IPS-18a (cell line): Measurements from ENCODE around the gene GPATCH2.
"Not testable (repeated sequence)": the region's sequence is repeated elsewhere in the genome, so short reads cannot be mapped to it uniquely, and the experiment has no call there.

Source experiments
- H3K27ac ChIP-seq: one replicate; pipeline ENCODE4 v1.5.1; 2013; ENCODE audit warnings: low read length
- H3K27me3 ChIP-seq: one replicate; pipeline ENCODE4 v1.6.1; 2013; ENCODE audit warnings: mild to moderate bottlenecking, low read length; ENCODE audit not compliant: control insufficient read depth, insufficient read depth
- H3K36me3 ChIP-seq: one replicate; pipeline ENCODE4 v1.6.1; 2013; ENCODE audit warnings: low read depth, low read length; ENCODE audit not compliant: control insufficient read depth
- H3K4me1 ChIP-seq: one replicate; pipeline ENCODE4 v1.6.1; 2013; ENCODE audit warnings: low read depth, low read length; ENCODE audit not compliant: control insufficient read depth
- H3K4me3 ChIP-seq: one replicate; pipeline ENCODE4 v1.5.1; 2013; ENCODE audit warnings: low read length
- H3K9ac ChIP-seq: one replicate; pipeline ENCODE4 v1.6.1; 2013; ENCODE audit warnings: mild to moderate bottlenecking, low read length, moderate library complexity
- H3K9me3 ChIP-seq: one replicate; pipeline ENCODE4 v1.6.1; 2013; ENCODE audit warnings: low read depth, low read length; ENCODE audit not compliant: control insufficient read depth

The GPATCH2 gene

DNA sequence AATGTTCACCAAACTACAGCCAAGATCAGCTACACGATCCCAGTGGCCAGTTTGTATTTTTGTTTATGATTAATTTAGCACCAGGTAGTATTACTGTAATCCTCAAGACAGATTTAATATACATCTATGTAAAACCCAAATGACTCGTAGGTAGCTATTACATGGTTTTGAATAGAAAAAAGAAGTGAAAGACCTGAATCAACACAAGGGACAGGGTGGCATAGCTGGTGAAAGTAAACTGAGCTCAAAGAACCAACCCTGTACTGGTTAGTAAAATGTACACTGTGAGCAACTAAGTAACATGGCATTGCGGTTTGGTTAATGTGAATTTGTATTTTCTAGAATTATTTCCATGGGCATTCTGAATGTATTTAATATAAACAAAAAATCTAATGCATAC, 8.8 kb downstream of the GPATCH2 start:
- no peaks in the 10 kb centered on the region for H3K27me3 ChIP-seq
- H3K4me1 ChIP-seq, result peaks cover 13% of the 10 kb centered on the region
- H3K36me3 ChIP-seq, result peaks cover 7% of the 10 kb centered on the region
- no peaks in the 10 kb centered on the region for H3K9me3 ChIP-seq
- H3K9ac ChIP-seq, result no peak overlapping the region
- H3K27ac ChIP-seq, result no peak overlapping the region
- no peak overlapping the region for H3K4me3 ChIP-seq

DNA sequence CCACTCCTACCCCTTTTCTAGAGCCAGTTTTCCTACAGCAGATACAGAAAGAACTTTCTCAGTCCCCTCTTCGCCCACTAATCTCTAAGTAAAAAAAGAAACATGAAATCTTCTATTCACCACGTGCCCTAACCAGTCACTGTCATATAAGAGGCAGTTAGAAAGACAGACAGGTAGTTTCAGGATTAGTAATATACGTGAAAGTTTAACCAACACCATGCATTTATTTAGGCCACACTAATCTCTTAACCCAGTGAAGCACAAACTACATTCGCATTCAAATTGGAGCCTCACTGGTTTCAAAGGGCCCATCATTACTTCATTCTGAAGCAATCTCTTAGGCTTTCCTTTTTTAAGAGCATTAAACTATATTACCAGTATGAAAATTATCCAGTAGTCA, 10.1 kb downstream of the GPATCH2 start:
- H3K27me3 ChIP-seq, result no peaks in the 10 kb centered on the region
- H3K27ac ChIP-seq, result no peak overlapping the region
- peaks cover 7% of the 10 kb centered on the region for H3K36me3 ChIP-seq
- H3K4me3 ChIP-seq, result no peak overlapping the region
- no peaks in the 10 kb centered on the region for H3K9me3 ChIP-seq
- no peak overlapping the region for H3K9ac ChIP-seq
- H3K4me1 ChIP-seq, result peaks cover 13% of the 10 kb centered on the region

DNA sequence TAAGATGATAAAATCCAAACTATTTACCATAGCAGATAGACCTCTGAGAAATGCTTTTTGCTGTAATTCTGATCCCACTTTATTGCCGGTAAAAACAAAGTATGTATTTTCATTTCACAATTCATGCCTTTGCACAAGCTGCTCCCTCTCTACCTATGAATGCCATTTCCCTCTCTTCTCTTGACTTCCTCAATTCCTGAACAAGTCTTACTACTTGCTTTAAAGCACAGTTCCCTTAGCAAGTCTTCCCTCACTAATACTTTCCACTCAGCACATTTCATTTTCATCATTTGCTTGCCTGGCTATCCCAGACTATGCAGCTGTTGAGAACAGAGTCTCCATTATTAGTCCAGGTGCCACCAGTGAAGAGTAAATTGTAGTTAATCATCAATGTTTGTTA, 13.8 kb downstream of the GPATCH2 start:
- Histone ChIP-seq H3K4me3 (no peak overlapping the region), H3K9me3 (no peaks in the 10 kb centered on the region), H3K27ac (no peak overlapping the region), H3K9ac (no peak overlapping the region), H3K4me1 (peaks cover 13% of the 10 kb centered on the region), H3K36me3 (peaks cover 7% of the 10 kb centered on the region), H3K27me3 (no peaks in the 10 kb centered on the region)

DNA sequence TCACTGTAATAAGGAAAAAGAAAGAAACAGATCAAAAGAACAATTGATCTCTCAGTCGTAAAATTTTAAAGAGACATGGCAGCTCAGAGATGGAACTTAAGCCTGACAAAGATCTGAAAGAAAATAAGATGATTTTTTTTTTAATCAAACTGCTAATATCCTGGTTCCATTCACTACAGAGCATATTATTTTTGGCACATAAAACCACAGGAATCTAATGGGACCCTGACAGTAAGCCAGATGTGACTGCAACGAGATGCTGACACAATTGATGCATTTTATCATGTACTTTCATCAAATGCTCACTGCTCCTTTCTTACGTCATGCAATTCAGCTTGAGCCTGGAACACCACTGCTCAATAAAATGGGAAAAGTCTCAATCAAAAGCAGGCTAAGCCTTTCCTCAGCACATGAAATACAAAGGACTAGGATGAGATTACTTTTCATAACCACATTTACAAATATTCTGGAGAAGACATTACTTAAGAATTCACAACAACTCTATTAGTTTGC, 16.6 kb downstream of the GPATCH2 start:
- H3K9me3 ChIP-seq, result no peaks in the 10 kb centered on the region
- no peak overlapping the region for H3K27ac ChIP-seq
- no peak overlapping the region for H3K9ac ChIP-seq
- H3K4me3 ChIP-seq, result no peak overlapping the region
- H3K36me3 ChIP-seq, result peaks cover 13% of the 10 kb centered on the region
- no peaks in the 10 kb centered on the region for H3K4me1 ChIP-seq
- no peaks in the 10 kb centered on the region for H3K27me3 ChIP-seq

DNA sequence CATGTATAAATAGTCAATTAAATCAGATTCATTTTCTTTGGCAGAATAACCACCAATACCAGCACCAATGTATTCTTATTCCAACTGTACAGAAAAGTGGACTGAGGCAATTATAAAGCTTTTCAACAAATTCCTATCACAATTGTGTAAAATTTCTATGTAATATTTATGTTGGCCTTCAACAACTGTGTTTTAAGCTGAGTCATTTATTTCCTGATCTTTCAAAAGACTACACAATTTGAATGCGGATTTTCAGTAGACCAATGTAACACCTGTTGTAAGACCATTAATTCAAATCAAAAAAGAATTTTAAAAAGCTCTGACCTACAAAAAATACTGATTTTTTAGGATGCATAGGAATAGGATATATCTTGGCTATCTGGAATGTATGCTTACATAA, 25.5 kb downstream of the GPATCH2 start:
- H3K4me1 ChIP-seq, result no peaks in the 10 kb centered on the region
- H3K27me3 ChIP-seq, result no peaks in the 10 kb centered on the region
- peaks cover 12% of the 10 kb centered on the region for H3K36me3 ChIP-seq
- H3K4me3 ChIP-seq, result no peak overlapping the region
- no peak overlapping the region for H3K9ac ChIP-seq
- H3K9me3 ChIP-seq, result no peaks in the 10 kb centered on the region
- no peak overlapping the region for H3K27ac ChIP-seq

DNA sequence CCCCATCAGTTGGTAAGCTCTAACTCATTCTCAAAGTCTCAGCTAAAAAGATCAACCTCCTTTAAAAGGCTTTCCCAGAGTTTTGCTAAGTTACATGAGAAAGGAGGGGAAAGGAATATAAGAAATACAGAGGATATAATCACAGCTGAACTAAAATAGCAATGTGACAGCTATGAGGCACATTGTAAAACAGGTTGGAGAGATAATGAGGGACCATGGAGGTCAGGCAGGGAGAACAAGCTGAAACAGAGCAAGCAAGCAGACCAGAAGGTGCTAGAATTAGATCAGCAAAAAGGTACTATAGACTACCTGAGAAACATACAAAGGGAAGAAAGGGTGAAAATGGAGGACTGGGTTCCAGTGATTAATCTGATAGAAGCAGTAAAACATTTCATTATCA, 28.5 kb downstream of the GPATCH2 start:
- Histone ChIP-seq H3K9ac (no peak overlapping the region), H3K27ac (no peak overlapping the region), H3K27me3 (no peaks in the 10 kb centered on the region), H3K36me3 (peaks cover 2% of the 10 kb centered on the region), H3K9me3 (no peaks in the 10 kb centered on the region), H3K4me3 (no peak overlapping the region), H3K4me1 (no peaks in the 10 kb centered on the region)

DNA sequence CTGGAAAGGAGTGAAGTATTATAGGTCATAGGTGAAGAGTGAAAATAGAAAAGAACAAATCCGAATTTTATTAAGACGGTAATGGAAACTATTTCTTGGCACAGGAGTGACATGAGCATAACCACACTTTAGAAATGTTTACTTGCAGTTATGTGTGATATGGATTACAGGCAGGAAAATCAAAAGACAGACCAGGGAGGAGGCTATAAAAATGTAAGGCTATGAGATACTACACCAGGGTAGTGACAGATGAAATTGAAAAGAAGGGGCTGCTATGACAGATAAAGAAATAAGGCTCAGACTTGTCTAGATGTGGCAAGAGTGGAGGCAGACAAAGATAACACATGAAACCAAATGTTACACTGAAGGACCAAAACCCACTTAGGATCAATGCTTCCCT, 31.7 kb downstream of the GPATCH2 start:
- no peaks in the 10 kb centered on the region for H3K4me1 ChIP-seq
- H3K9me3 ChIP-seq, result no peaks in the 10 kb centered on the region
- no peak overlapping the region for H3K9ac ChIP-seq

DNA sequence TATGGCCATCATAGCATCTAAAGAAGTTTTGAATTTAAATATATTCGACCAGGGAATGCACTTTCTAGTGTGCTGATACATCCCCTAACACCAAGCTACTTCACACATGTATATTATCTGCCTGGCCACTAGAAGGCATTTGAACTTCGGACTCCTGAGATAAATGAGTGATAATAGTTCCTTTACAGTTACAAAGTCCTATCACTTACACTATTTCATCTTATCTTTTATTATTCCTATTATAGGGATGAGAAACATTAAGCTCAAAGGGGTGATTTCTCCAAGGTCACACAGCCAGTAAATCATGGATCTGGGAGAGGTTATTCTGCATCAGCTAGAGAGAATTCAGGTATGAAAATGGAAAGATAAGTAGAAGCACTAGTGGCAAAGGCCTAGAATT, 40.3 kb downstream of the GPATCH2 start:
- Histone ChIP-seq H3K27me3 (no peaks in the 10 kb centered on the region), H3K4me1 (no peaks in the 10 kb centered on the region), H3K9ac (no peak overlapping the region), H3K27ac (no peak overlapping the region), H3K4me3 (no peak overlapping the region), H3K9me3 (no peaks in the 10 kb centered on the region), H3K36me3 (no peaks in the 10 kb centered on the region)

More for the DNA sequence above, 31.7 kb downstream of the GPATCH2 start:
- Histone ChIP-seq H3K4me3 (no peak overlapping the region), H3K27ac (no peak overlapping the region), H3K36me3 (no peaks in the 10 kb centered on the region), H3K27me3 (no peaks in the 10 kb centered on the region)

DNA sequence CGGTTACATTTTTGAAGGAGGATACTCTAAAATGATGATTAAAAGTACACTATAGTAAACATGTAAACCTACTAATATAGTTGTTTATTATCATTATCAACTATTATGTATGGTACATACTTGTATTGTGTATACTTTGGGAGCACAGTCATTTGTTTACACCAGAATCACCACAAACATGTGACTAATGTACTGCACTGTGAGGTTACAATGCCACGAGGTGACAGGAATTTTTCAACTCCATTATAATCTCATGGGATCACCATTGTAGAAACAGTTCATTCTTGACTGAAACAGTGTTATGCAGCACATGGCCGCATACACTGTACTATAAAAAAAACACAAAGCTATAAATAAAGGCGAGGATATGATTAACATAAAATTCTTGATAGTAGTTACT, 44.3 kb downstream of the GPATCH2 start:
- Histone ChIP-seq H3K9me3 (no peaks in the 10 kb centered on the region), H3K4me3 (no peak overlapping the region), H3K9ac (no peak overlapping the region), H3K36me3 (no peaks in the 10 kb centered on the region), H3K27me3 (no peaks in the 10 kb centered on the region), H3K4me1 (no peaks in the 10 kb centered on the region), H3K27ac (no peak overlapping the region)

DNA sequence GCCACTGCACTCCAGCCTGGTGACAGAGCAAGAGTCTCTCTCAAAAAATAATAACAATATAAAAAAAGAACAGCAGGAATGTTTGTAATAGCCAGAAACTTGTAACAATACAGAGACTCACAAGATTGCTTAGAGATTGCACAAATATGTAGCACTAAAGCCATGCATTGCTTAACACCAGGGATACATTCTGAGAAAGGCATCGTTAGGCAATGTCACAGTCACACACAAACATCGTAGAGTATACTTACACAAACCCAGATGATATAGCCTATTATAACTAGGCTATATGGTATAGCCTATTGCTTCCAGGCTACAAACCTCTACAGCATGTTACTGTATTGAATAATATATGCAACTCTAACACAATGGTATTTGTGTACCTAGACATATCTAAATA, 45.3 kb downstream of the GPATCH2 start:
- Histone ChIP-seq H3K36me3 (no peaks in the 10 kb centered on the region), H3K4me3 (no peak overlapping the region), H3K9ac (no peak overlapping the region), H3K27me3 (no peaks in the 10 kb centered on the region), H3K27ac (no peak overlapping the region), H3K4me1 (no peaks in the 10 kb centered on the region), H3K9me3 (no peaks in the 10 kb centered on the region)

DNA sequence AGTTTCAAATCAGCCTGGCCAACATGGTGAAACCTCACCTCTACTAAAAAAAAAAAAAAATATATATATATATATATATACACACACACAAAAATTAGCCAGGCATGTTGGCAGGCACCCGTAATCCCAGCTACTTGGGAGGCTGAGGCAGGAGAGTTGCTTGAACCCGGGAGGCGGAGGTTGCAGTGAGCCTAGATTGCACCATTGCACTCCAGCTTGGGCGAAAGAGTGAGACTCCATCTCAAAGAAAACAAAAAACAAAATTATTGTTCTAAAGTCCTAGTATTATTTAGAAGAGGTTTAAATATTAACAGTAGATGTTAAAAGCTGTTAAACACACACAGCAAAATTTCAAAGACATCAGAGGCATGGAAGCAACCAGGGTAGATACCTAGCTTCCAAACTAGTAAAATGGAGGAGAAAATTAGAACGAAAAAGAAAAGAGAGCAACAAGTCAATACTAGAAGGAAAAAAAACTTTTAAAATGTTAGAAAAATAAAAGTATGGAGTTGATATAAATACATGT, 46.5 kb downstream of the GPATCH2 start:
- H3K4me1 ChIP-seq, H3K36me3 ChIP-seq, H3K9me3 ChIP-seq, H3K27me3 ChIP-seq, H3K27ac ChIP-seq, H3K4me3 ChIP-seq, H3K9ac ChIP-seq: not testable (repeated sequence)

DNA sequence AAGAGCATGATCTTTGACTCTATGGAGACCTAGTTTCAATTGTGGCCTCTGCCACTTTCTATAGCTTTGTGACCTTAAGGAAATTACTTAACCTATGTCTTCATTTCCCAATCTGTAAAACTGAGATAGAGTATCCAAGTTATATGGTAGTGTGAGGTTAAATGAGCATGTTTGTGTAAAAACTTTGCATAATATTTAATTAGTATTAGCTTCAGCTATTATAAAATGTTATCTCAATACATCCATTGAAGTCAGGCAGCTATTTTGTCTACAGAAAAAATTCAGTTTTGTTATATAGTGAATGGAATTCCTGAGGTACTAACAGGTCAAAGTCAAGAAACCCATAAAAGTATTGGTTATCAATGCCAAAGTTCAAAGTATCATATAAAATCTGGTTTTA, 53.6 kb downstream of the GPATCH2 start:
- H3K9ac ChIP-seq, result no peak overlapping the region
- no peaks in the 10 kb centered on the region for H3K4me1 ChIP-seq
- no peaks in the 10 kb centered on the region for H3K36me3 ChIP-seq
- H3K4me3 ChIP-seq, result no peak overlapping the region
- H3K27ac ChIP-seq, result no peak overlapping the region
- no peaks in the 10 kb centered on the region for H3K9me3 ChIP-seq
- no peaks in the 10 kb centered on the region for H3K27me3 ChIP-seq
